ENCODE results near the gene RASGRF1. TPM values are rescaled to one million over a fixed set of nuclear protein-coding genes. Genes with fewer than 3 reads are reported as not detected.

RASGRF1 gene
- total RNA-seq, 2 donors from 2014 or later: not detected

GRCh38 chr15:78913012-78913411, 177.6 kb downstream of the RASGRF1 start:
- intact Hi-C loops (cut with DNase I): loop anchor here (5.0 to 10.0 kb wide), 2 partner anchors 69 to 262 kb away; no protein-coding TSS in a partner anchor
- DNase-seq (no peak), ATAC-seq (no peak)

- DNase-seq: no peak
- ATAC-seq: no peak
- intact Hi-C loops (cut with DNase I): loop anchor here (5.0 to 10.0 kb wide), 2 partner anchors 70 to 262 kb away; no protein-coding TSS in a partner anchor
These were observed 178.3 kb downstream of the RASGRF1 start for GRCh38 chr15:78912316-78912715.

DNA sequence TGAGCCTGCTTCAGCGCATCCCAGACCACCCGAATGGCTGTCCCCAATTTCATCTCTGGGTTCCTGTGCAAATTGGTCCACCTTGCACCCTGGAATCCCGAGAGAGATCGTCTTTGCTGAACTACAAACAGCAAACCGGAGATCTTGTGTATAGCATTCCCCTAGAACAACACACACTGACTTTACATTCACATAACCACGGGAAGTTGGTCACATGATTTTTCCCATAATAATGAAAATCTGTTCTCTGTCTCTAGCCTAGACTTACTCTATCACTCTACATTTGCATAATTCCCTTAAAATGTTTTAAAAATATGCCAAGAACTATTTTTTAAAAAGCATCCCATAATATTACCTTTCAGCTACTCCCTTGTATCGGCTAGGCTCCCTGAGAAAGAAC, 180.3 kb downstream of the RASGRF1 start:
- ATAC-seq: no peak
- no peak for DNase-seq
- intact Hi-C loops (cut with DNase I): loop anchor here (5.0 to 10.0 kb wide), 2 partner anchors 72 to 265 kb away; no protein-coding TSS in a partner anchor

Other genes starting within 250 kb of the RASGRF1 start
- gene MORF4L1, start 217.9 kb downstream of the RASGRF1 start, total RNA-seq: 100 to 1,000 TPM; 306 to 401 TPM
- 10 to 100 TPM; 41.6 to 74.3 TPM for gene CTSH, start 145.7 kb downstream of the RASGRF1 start, total RNA-seq
- gene ANKRD34C, start 191.9 kb upstream of the RASGRF1 start, total RNA-seq: under 1 TPM in 1 of 2 donors, not detected in 1; 0.13 TPM
- 10 to 100 TPM; 32.4 to 37.1 TPM for gene TMED3, start 220.3 kb upstream of the RASGRF1 start, total RNA-seq

Measured in left cardiac atrium (tissue), 4 donors.